ENCODE data around the gene MBNL1.
"Not testable (repeated sequence)": the region's sequence is repeated elsewhere in the genome, so short reads cannot be mapped to it uniquely, and the experiment has no call there.

MBNL1 gene

GRCh38 chr3:152430223-152431002, 161.7 kb downstream of the MBNL1 start:
- peak; percentile 76 for ATAC-seq
- TF ChIP-seq TSHZ2 (CRISPR knock-in tag; IDR thresholded peaks at IDR 0.05) (no peak), BACH2 (CRISPR knock-in tag; IDR thresholded peaks at IDR 0.05; ENCODE audit: borderline replicate concordance) (no peak), ISL1 (CRISPR knock-in tag; IDR thresholded peaks at IDR 0.05) (peak; percentile 67), CREB5 (CRISPR knock-in tag; IDR thresholded peaks at IDR 0.05; ENCODE audit: low read depth) (no peak), ZFP3 (CRISPR knock-in tag; IDR thresholded peaks at IDR 0.05) (no peak), RARB (CRISPR knock-in tag; IDR thresholded peaks at IDR 0.05) (no peak), ZNF8 (CRISPR knock-in tag; IDR thresholded peaks at IDR 0.05) (no peak)

- TF ChIP-seq TOX (CRISPR knock-in tag; IDR thresholded peaks at IDR 0.05; ENCODE audit: borderline replicate concordance) (no peak), OSR1 (CRISPR knock-in tag; IDR thresholded peaks at IDR 0.05) (no peak), ZNF8 (CRISPR knock-in tag; IDR thresholded peaks at IDR 0.05) (peak; percentile 67; the same call in 1 of the 2 replicates)
Observed at GRCh38 chr3:152434142-152434541, 165.4 kb downstream of the MBNL1 start.

GRCh38 chr3:152435210-152435609, 166.5 kb downstream of the MBNL1 start:
- ATAC-seq = not testable (repeated sequence)

More at GRCh38 chr3:152434142-152434541, 165.4 kb downstream of the MBNL1 start:
- no peak for ATAC-seq

GRCh38 chr3:152436707-152437590, 168.2 kb downstream of the MBNL1 start:
- TF ChIP-seq CSRNP3 (CRISPR knock-in tag; IDR thresholded peaks at IDR 0.05) (no peak), SNAI2 (CRISPR knock-in tag; IDR thresholded peaks at IDR 0.05) (no peak), PATZ1 (CRISPR knock-in tag; IDR thresholded peaks at IDR 0.05; ENCODE audit: borderline replicate concordance) (no peak)
- ATAC-seq = peak; percentile 61

- ATAC-seq = no peak
- no peak for TF ChIP-seq ZNF70 (CRISPR knock-in tag; IDR thresholded peaks at IDR 0.05)
- no peak for TF ChIP-seq CSDC2 (CRISPR knock-in tag; IDR thresholded peaks at IDR 0.05)
- no peak for TF ChIP-seq TOX (CRISPR knock-in tag; IDR thresholded peaks at IDR 0.05; ENCODE audit: borderline replicate concordance)
Observed at GRCh38 chr3:152438181-152438580, 169.5 kb downstream of the MBNL1 start.

- ATAC-seq = no peak
- TF ChIP-seq OSR1 (CRISPR knock-in tag; IDR thresholded peaks at IDR 0.05) (no peak), RARB (CRISPR knock-in tag; IDR thresholded peaks at IDR 0.05) (no peak), ZFP3 (CRISPR knock-in tag; IDR thresholded peaks at IDR 0.05) (no peak), SNAI2 (CRISPR knock-in tag; IDR thresholded peaks at IDR 0.05) (no peak), TOX (CRISPR knock-in tag; IDR thresholded peaks at IDR 0.05; ENCODE audit: borderline replicate concordance) (no peak)
Observed at GRCh38 chr3:152438706-152439105, 170.0 kb downstream of the MBNL1 start.

- not testable (repeated sequence) for ATAC-seq
Observed at GRCh38 chr3:152440243-152440642, 171.5 kb downstream of the MBNL1 start.
